HepG2 (cell line): Measurements from ENCODE around the gene WWC2. TPM values are rescaled to one million over a fixed set of nuclear protein-coding genes. Genes with fewer than 3 reads are reported as not detected.
A peak's percentile ranks its signal among the peaks of the same experiment; 100 is the strongest.

Experiments
- ATAC-seq: fragments of 200-7000 bp; cut with Tn5 transposase; 3 replicates; pipeline ENCODE4 v1.9.1; 2020; ENCODE audit warnings: mild to moderate bottlenecking, moderate library complexity
- BruUV-seq: library from RNA; stranded (reverse); fragments of 400-500 nt; replicated peaks from 2 replicates; lab custom pipeline; 2021; lab: Mats Ljungman, UMichigan
- CTCF ChIA-PET: fragments of 300-600 bp; formaldehyde crosslinking; extraction: SDS; loops from one replicate; lab custom pipeline; 2021; ENCODE audit warnings: low total read pairs, inconsistent platforms, low intra/inter-chr PET ratio; lab: Yijun Ruan, JAX
- POLR2A ChIA-PET: fragments of 350-600 bp; sonication (Branson Sonifier 250); formaldehyde crosslinking; loops from one replicate; lab custom pipeline; 2020; ENCODE audit warnings: antibody characterized with exemption, inconsistent platforms; lab: Yijun Ruan, JAX
- DNase-seq: peaks from one replicate; pipeline ENCODE4 v3.0.0-alpha.2; 2015; ENCODE audit warnings: low spot score
- FAIRE-seq: peaks from 3 replicates; lab custom pipeline; 2011; peaks lifted over from hg19 to GRCh38; lab: Jason Lieb, UNC
- H2AFZ ChIP-seq: one replicate; pipeline ENCODE4 v1.6.1; 2011; ENCODE audit warnings: low read length, inconsistent platforms
- H3K27ac ChIP-seq: fragments of 300-600 bp; 3 replicates; pipeline ENCODE4 v1.8.0; 2011; ENCODE audit warnings: mixed run types, mild to moderate bottlenecking, mixed read lengths, low read length, inconsistent platforms; ENCODE audit not compliant: insufficient read depth; ENCODE audit errors: extremely low read length
- H3K27me3 ChIP-seq, 2 experiments: fragments of 200-600 bp in 1 of 2; 2 replicates in 1 of 2; 3 replicates in 1 of 2; pipeline versions ENCODE4 v1.6.0 to v1.8.0; 2011; ENCODE audit warnings: low read length in 2 of 2, mild to moderate bottlenecking in 2 of 2, moderate library complexity in 2 of 2, inconsistent platforms in 1 of 2; ENCODE audit not compliant: insufficient read depth in 2 of 2, control insufficient read depth in 1 of 2
- H3K36me3 ChIP-seq, 2 experiments: fragments of 200-600 bp in 1 of 2; replicated peaks in 1 of 2; 2 replicates in 1 of 2; 3 replicates in 1 of 2; pipeline versions ENCODE4 v1.5.1 to v1.8.0; 2011; ENCODE audit warnings: low read length in 2 of 2, inconsistent platforms in 1 of 2; ENCODE audit not compliant: insufficient read depth in 2 of 2, control insufficient read depth in 1 of 2
- H3K4me1 ChIP-seq: 2 replicates; pipeline ENCODE4 v1.5.1; 2012; ENCODE audit warnings: low read length, inconsistent platforms; ENCODE audit not compliant: insufficient read depth
- H3K4me2 ChIP-seq: 2 replicates; pipeline ENCODE4 v1.6.0; 2011; ENCODE audit warnings: low read depth, low read length, inconsistent platforms
- H3K4me3 ChIP-seq, 3 experiments: fragments of 200-600 bp in 1 of 3; sonication (generic), shearing (Covaris generic) in 1 of 3; replicated peaks in 1 of 3; 2 replicates each; pipeline ENCODE4 v1.5.1; 2011 to 2016; ENCODE audit warnings: low read length in 3 of 3, inconsistent platforms in 2 of 3, low read depth in 2 of 3, mild to moderate bottlenecking in 2 of 3, control low read depth in 1 of 3, mixed read lengths in 1 of 3; ENCODE audit not compliant: insufficient read depth in 1 of 3
- H3K79me2 ChIP-seq: one replicate; pipeline ENCODE4 v1.6.1; 2011; ENCODE audit warnings: low read length, inconsistent platforms; ENCODE audit not compliant: insufficient read depth
- H3K9ac ChIP-seq: 2 replicates; pipeline ENCODE4 v1.6.0; 2011; ENCODE audit warnings: mild to moderate bottlenecking, low read depth, low read length, inconsistent platforms; ENCODE audit not compliant: insufficient read depth
- H3K9me3 ChIP-seq: 2 replicates; pipeline ENCODE4 v1.5.1; 2012; ENCODE audit warnings: mild to moderate bottlenecking, low read length
- H4K20me1 ChIP-seq: 2 replicates; pipeline ENCODE4 v1.6.0; 2011; ENCODE audit warnings: inconsistent platforms, mild to moderate bottlenecking, low read length, moderate library complexity; ENCODE audit not compliant: insufficient read depth
- JUNB ChIP-seq: sonication (generic); formaldehyde crosslinking; IDR thresholded peaks from 2 replicates; pipeline ENCODE4 v1.8.0; 2022; ENCODE audit warnings: missing genetic modification reagents, mild to moderate bottlenecking, borderline replicate concordance
- KAT2B ChIP-seq: fragments of 150-350 bp; IDR thresholded peaks from 2 replicates; pipeline ENCODE4 v1.6.1; 2014; ENCODE audit warnings: low read depth, low read length, borderline replicate concordance
- MXD1 ChIP-seq: sonication (generic); formaldehyde crosslinking; IDR thresholded peaks from 2 replicates; pipeline ENCODE4 v1.4.0; 2020; ENCODE audit warnings: mild to moderate bottlenecking, missing genetic modification reagents
- RFXAP ChIP-seq: sonication (generic); formaldehyde crosslinking; IDR thresholded peaks from 2 replicates; pipeline ENCODE4 v1.4.0; 2020; ENCODE audit warnings: missing genetic modification reagents, borderline replicate concordance
- TCF7L2 ChIP-seq: IDR thresholded peaks from 2 replicates; pipeline ENCODE4 v1.6.1; 2011; ENCODE audit warnings: mild to moderate bottlenecking, low read depth, low read length, moderate library complexity
- ZBTB38 ChIP-seq: sonication (generic); formaldehyde crosslinking; IDR thresholded peaks from 2 replicates; pipeline ENCODE4 v1.5.1; 2020; ENCODE audit warnings: mild to moderate bottlenecking, missing genetic modification reagents
- ZBTB49 ChIP-seq: sonication (generic); formaldehyde crosslinking; IDR thresholded peaks from 2 replicates; pipeline ENCODE4 v1.4.0; 2020; ENCODE audit warnings: missing genetic modification reagents, borderline replicate concordance
- ZNF18 ChIP-seq: sonication (generic); formaldehyde crosslinking; IDR thresholded peaks from 2 replicates; pipeline ENCODE4 v1.8.0; 2022; ENCODE audit warnings: mild to moderate bottlenecking, missing genetic modification reagents; ENCODE audit not compliant: insufficient replicate concordance
- ZNF451 ChIP-seq: sonication (generic); formaldehyde crosslinking; IDR thresholded peaks from 2 replicates; pipeline ENCODE4 v1.5.0; 2020; ENCODE audit warnings: mild to moderate bottlenecking, missing genetic modification reagents
- ZNF580 ChIP-seq: IDR thresholded peaks from 2 replicates; pipeline ENCODE4 v1.6.1; 2016; ENCODE audit warnings: low read depth, borderline replicate concordance
- ZNF766 ChIP-seq: sonication (generic); formaldehyde crosslinking; IDR thresholded peaks from 2 replicates; pipeline ENCODE4 v1.5.0; 2020; ENCODE audit warnings: missing genetic modification reagents, borderline replicate concordance
- ZSCAN29 ChIP-seq: sonication (generic); formaldehyde crosslinking; conservative IDR thresholded peaks from 2 replicates; pipeline ENCODE4 v1.4.0; 2020; ENCODE audit warnings: mild to moderate bottlenecking, missing genetic modification reagents
- WGBS: methylation state at CpG from one replicate; pipeline ENCODE4 v1.1.6; 2017; ENCODE audit warnings: low lambda C conversion rate; 5-methylcytosine and 5-hydroxymethylcytosine counted together
- in situ Hi-C: cut with HindIII; loops from 2 replicates; pipeline ENCODE4 v1.10.0; 2017; ENCODE audit warnings: low pct_unique_long_range_greater_than_20kb; ENCODE audit not compliant: extremely low pct_ligation_motif_present
- intact Hi-C: fragments of 100-400 bp; cut with micrococcal nuclease; formaldehyde crosslinking; loops from one replicate; pipeline ENCODE4 v1.10.0; 2022; ENCODE audit not compliant: unreplicated experiment
- polyA plus RNA-seq, 8 experiments: library from polyadenylated mRNA; depleted of rRNA in 3 of 8; stranded (reverse) in 7 of 8; unstranded in 1 of 8; fragments of >200 nt; fragmentation: Illumina TruSeq in 4 of 8; extraction: Trizol in 4 of 8; gene quantifications; 2 replicates each; pipeline versions ENCODE4 v1.2.1 to v1.2.3, GENCODE V29; 2011 to 2016; ENCODE audit warnings: low read depth in 4 of 8, missing spikeins in 1 of 8, mixed read lengths in 1 of 8; ENCODE audit not compliant: insufficient read depth in 1 of 8
- total RNA-seq, 5 experiments: library from RNA; depleted of rRNA; stranded (reverse); fragments of >200 nt; fragmentation: Illumina TruSeq; extraction: Trizol; gene quantifications; 2 replicates each; pipeline ENCODE4 v1.2.3, GENCODE V29; 2016; ENCODE audit warnings: low read depth in 1 of 5

WWC2 gene
- total and polyA plus RNA-seq, 2 of the 13 experiments (the other 11 are each of a cell fraction or from before 2014, with no cell fraction given), result 40.0 to 50.1 TPM

GRCh38 chr4:183164963-183165362, 65.9 kb downstream of the WWC2 start:
- intact Hi-C loops, result no loop called here
- no peak for FAIRE-seq

GRCh38 chr4:183165376-183165775, 66.3 kb downstream of the WWC2 start:
- DNase-seq (no peak), ATAC-seq (no peak), FAIRE-seq (no peak)
- H2AFZ ChIP-seq, result no peak overlapping the region
- in situ Hi-C loops (no loop called here), intact Hi-C loops (no loop called here)
- no peaks in the 10 kb centered on the region for H3K27me3 ChIP-seq
- CTCF ChIA-PET, result no interaction called here
- no peaks in the 10 kb centered on the region; a peak in 2 of 5 replicates for H3K36me3 ChIP-seq
- no peak overlapping the region for H3K27ac ChIP-seq
- no peak overlapping the region for H3K4me2 ChIP-seq
- H3K9me3 ChIP-seq, result no peaks in the 10 kb centered on the region
- H3K79me2 ChIP-seq, result peaks cover 93% of the 10 kb centered on the region
- POLR2A ChIA-PET, result interaction anchor here (0.7 to 1.4 kb wide), 2 partner anchors 11 to 67 kb away, joined by 3 read pairs; partner anchors contain the start of gene WWC2
- 39% methylated on average over 1 of the region's 1 CpG for whole genome bisulfite sequencing
- BruUV-seq, result no TSS peak
- no peak overlapping the region for H3K9ac ChIP-seq
- peaks cover 21% of the 10 kb centered on the region for H4K20me1 ChIP-seq
- H3K4me1 ChIP-seq, result peaks cover 40% of the 10 kb centered on the region
- no peak overlapping the region for H3K4me3 ChIP-seq
- no peak for TF ChIP-seq ZSCAN29
- TF ChIP-seq ZNF766 (CRISPR knock-in tag), result no peak
- TF ChIP-seq RFXAP (CRISPR knock-in tag), result no peak
- TF ChIP-seq MXD1 (CRISPR knock-in tag), result no peak
- TF ChIP-seq TCF7L2, result no peak
- TF ChIP-seq ZBTB38 (CRISPR knock-in tag), result no peak
- no peak for TF ChIP-seq JUNB (CRISPR knock-in tag)
- TF ChIP-seq ZNF451 (CRISPR knock-in tag), result no peak
- TF ChIP-seq ZBTB49 (CRISPR knock-in tag), result no peak

More at GRCh38 chr4:183164963-183165362, 65.9 kb downstream of the WWC2 start:
- DNase-seq (no peak), ATAC-seq (peak; percentile 51)
- peaks cover 21% of the 10 kb centered on the region for H4K20me1 ChIP-seq
- no peaks in the 10 kb centered on the region for H3K9me3 ChIP-seq
- no peak overlapping the region for H2AFZ ChIP-seq
- H3K4me2 ChIP-seq, result no peak overlapping the region
- H3K27me3 ChIP-seq, result no peaks in the 10 kb centered on the region
- peaks cover 93% of the 10 kb centered on the region for H3K79me2 ChIP-seq
- no peaks in the 10 kb centered on the region; a peak in 2 of 5 replicates for H3K36me3 ChIP-seq
- WGBS, result 80% methylated on average over 1 of the region's 1 CpG
- in situ Hi-C loops, result no loop called here
- no peak overlapping the region for H3K27ac ChIP-seq
- H3K9ac ChIP-seq, result no peak overlapping the region
- ChIA-PET POLR2A (interaction anchor here (0.7 to 1.4 kb wide), 2 partner anchors 10 to 66 kb away, joined by 3 read pairs; partner anchors contain the start of gene WWC2), CTCF (no interaction called here)
- no TSS peak for BruUV-seq
- H3K4me1 ChIP-seq, result peaks cover 39% of the 10 kb centered on the region
- H3K4me3 ChIP-seq, result no peak overlapping the region
- TF ChIP-seq KAT2B (no peak), ZNF580 (CRISPR knock-in tag) (no peak), ZNF18 (CRISPR knock-in tag) (no peak)
